ENCODE data around the gene PDCD1LG2.

Gene PDCD1LG2

DNA sequence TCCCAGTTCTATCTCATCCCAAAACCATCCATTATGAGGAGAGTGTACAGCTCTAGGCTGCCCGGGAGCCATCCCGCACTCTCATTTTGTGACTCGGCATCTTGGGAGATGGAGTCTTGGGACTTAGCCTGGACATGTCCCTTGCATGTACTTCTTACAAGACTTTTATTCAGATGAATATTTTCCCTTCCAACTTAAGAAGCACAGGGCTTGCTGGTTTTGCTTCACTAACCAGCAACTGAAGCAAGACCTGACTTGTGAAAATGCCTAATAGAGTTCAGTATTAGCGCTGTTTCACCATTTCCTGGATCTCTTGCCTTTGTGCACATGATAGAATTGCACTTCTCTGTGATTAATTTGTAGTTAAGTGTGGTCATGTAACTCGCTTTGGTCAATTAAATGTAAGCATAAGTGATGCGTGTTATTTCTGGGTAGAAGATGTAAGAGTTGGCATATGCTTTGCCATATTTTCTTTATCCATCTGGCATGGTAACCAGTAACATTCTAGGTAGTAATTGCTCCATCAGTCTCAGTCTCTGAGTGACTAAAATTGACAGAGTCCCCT lies 55.8 kb downstream of the PDCD1LG2 start:
- peak in 1 of 2 experiments; percentile 69 for DNase-seq (ENCODE audit: low read depth in 1 of 2, low spot score in 1 of 2)
- H3K27ac ChIP-seq (replicated peaks) = peak overlapping the region; percentile 12
- no peak overlapping the region for H3K4me3 ChIP-seq (replicated peaks; ENCODE audit: insufficient read depth, low read length)
- TF ChIP-seq SPI1 (IDR thresholded peaks at IDR 0.05; ENCODE audit: borderline replicate concordance, low read depth) (no peak), REST (IDR thresholded peaks at IDR 0.05; ENCODE audit: insufficient replicate concordance, low read depth) (no peak), CTCF (IDR thresholded peaks at IDR 0.05; ENCODE audit: insufficient read depth, low read length) (no peak), GABPA (IDR thresholded peaks at IDR 0.05; ENCODE audit: low read depth) (no peak), POLR2AphosphoS5 (IDR thresholded peaks at IDR 0.05; ENCODE audit: low read depth) (no peak)
- H3K27me3 ChIP-seq (ENCODE audit: insufficient read depth, poor library complexity, severe bottlenecking) = no peaks in the 10 kb centered on the region

DNA sequence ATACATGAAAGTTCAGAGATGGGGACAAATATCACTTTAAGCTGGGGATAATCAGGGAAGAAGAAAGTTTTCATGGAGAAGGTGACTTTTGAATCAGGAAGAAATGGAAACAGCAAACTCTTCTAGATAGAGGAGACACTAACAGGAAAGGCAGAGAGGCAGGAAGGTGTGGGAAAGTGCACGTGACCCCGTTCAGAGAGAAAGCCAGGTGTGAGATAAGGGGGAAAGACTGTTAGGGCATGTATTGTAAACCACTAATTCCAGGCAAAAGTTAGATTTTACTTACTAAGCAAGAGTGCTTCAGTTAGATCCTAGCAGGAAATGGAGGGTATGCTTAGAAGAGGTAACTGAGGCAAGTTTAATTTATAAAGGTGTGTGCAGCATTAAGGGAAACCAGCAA lies 58.5 kb downstream of the PDCD1LG2 start:
- H3K27ac ChIP-seq (replicated peaks) = no peak overlapping the region
- DNase-seq (ENCODE audit: low read depth in 1 of 2, low spot score in 1 of 2) = no peak
- no peak overlapping the region for H3K4me3 ChIP-seq (replicated peaks; ENCODE audit: insufficient read depth, low read length)
- no peaks in the 10 kb centered on the region for H3K27me3 ChIP-seq (ENCODE audit: insufficient read depth, poor library complexity, severe bottlenecking)
- TF ChIP-seq GABPA (IDR thresholded peaks at IDR 0.05; ENCODE audit: low read depth) (no peak), SPI1 (IDR thresholded peaks at IDR 0.05; ENCODE audit: borderline replicate concordance, low read depth) (no peak), POLR2AphosphoS5 (IDR thresholded peaks at IDR 0.05; ENCODE audit: low read depth) (no peak), REST (IDR thresholded peaks at IDR 0.05; ENCODE audit: insufficient replicate concordance, low read depth) (no peak), CTCF (IDR thresholded peaks at IDR 0.05; ENCODE audit: insufficient read depth, low read length) (no peak)

DNA sequence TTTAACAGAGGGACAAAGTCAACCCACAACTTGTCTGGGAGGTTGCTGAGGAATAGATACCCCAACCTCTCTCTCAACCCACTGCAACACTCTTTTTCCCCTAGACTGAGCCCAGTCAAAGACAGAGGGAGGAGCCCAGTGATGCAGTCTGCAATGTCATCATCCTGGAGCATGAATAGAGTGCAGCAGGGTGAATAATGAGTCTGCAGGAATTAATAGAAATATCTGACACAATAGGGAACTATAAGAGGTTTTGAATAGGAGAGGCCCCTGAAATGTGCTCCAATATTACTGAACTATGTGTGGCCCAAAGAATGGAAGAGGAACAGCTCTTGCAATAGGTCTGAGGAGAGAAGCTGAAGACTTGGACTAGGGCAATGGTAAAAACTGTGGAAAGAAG lies 59.1 kb downstream of the PDCD1LG2 start:
- no peak overlapping the region for H3K4me3 ChIP-seq (replicated peaks; ENCODE audit: insufficient read depth, low read length)
- DNase-seq (ENCODE audit: low read depth in 1 of 2, low spot score in 1 of 2) = peak; percentile 21 to 34
- TF ChIP-seq SPI1 (IDR thresholded peaks at IDR 0.05; ENCODE audit: borderline replicate concordance, low read depth) (no peak), CTCF (IDR thresholded peaks at IDR 0.05; ENCODE audit: insufficient read depth, low read length) (no peak), REST (IDR thresholded peaks at IDR 0.05; ENCODE audit: insufficient replicate concordance, low read depth) (no peak), GABPA (IDR thresholded peaks at IDR 0.05; ENCODE audit: low read depth) (no peak), POLR2AphosphoS5 (IDR thresholded peaks at IDR 0.05; ENCODE audit: low read depth) (no peak)
- no peak overlapping the region for H3K27ac ChIP-seq (replicated peaks)
- no peaks in the 10 kb centered on the region for H3K27me3 ChIP-seq (ENCODE audit: insufficient read depth, poor library complexity, severe bottlenecking)

Measured in HL-60 (cell line).